AG09319 (cell line): ENCODE results near the gene KLHL6.
"Not testable (repeated sequence)": the region's sequence is repeated elsewhere in the genome, so short reads cannot be mapped to it uniquely, and the experiment has no call there.

Source experiments
- DNase-seq: peaks from one replicate; pipeline ENCODE4 v3.0.0-alpha.2; 2010; ENCODE audit warnings: low read depth; ENCODE audit errors: extremely low read depth
- TF ChIP-seq, protein P1 (sequence below): IDR thresholded peaks from 2 replicates; pipeline ENCODE4 v1.5.1; 2011; ENCODE audit warnings: low read depth, mild to moderate bottlenecking, inconsistent platforms, low read length, moderate library complexity

KLHL6 gene

DNA sequence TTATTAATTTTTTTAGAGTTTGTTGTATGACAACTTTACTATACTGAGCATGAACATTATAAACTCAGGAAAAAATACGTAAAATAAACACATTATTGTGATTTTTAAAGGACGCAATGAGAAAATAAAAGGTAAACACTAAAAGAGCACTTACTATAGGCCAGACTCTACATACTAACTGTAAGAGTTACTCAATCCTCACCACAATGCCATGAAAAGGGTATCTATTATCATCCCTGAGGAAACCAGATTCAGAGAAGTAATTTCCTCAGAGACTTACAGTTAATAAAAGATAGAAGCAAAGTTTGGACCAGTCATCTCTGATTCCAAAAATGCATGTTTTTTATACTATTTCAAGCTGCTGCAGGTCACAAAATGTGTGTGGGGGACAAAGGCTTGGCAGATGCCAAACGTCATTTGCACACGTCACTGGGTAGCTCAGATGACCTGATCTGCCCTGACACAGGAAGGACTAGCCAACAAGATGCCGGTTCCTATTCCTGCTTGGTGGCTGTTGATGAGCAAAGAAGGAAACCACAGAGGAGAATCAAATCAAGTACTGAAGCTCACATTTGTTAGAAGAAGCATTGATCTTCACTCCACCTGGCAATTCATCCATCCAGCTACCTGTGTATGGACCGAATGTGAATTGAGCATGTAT lies 42.3 kb downstream of the KLHL6 start:
- DNase-seq = no peak
- TF ChIP-seq, protein P1, sequence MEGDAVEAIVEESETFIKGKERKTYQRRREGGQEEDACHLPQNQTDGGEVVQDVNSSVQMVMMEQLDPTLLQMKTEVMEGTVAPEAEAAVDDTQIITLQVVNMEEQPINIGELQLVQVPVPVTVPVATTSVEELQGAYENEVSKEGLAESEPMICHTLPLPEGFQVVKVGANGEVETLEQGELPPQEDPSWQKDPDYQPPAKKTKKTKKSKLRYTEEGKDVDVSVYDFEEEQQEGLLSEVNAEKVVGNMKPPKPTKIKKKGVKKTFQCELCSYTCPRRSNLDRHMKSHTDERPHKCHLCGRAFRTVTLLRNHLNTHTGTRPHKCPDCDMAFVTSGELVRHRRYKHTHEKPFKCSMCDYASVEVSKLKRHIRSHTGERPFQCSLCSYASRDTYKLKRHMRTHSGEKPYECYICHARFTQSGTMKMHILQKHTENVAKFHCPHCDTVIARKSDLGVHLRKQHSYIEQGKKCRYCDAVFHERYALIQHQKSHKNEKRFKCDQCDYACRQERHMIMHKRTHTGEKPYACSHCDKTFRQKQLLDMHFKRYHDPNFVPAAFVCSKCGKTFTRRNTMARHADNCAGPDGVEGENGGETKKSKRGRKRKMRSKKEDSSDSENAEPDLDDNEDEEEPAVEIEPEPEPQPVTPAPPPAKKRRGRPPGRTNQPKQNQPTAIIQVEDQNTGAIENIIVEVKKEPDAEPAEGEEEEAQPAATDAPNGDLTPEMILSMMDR = no peak

DNA sequence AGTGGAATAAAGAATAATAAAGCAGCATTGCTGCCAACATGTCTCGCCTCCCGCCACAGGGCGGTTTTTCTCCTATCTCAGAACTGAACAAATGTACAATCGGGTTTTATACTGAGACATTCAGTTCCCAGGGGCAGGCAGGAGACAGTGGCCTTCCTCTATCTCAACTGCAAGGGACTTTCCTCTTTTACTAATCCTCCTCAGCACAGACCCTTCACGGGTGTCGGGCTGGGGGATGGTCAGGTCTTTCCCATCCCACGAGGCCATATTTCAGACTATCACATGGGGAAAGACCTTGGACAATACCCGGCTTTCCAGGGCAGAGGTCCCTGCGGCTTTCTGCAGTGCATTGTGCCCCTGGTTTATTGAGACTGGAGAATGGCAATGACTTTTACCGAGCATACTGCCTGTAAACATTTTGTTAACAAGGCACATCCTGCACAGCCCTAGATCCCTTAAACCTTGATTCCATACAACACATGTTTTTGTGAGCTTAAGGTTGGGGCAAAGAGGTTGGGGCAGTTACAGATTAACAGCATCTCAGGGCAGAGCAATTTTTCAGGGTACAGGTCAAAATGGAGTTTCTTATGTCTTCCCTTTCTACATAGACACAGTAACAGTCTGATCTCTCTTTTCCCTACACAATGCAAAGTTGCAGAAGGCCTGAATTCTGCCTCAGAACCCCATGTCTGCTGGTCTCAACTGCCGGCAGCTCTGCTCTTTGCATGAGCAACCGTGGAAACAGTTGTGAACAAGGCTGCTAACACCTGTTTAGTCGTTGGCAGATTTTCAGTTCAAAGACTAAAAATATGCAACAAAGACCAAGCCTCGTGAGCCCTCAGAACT lies 44.0 kb downstream of the KLHL6 start:
- DNase-seq = not testable (repeated sequence)

DNA sequence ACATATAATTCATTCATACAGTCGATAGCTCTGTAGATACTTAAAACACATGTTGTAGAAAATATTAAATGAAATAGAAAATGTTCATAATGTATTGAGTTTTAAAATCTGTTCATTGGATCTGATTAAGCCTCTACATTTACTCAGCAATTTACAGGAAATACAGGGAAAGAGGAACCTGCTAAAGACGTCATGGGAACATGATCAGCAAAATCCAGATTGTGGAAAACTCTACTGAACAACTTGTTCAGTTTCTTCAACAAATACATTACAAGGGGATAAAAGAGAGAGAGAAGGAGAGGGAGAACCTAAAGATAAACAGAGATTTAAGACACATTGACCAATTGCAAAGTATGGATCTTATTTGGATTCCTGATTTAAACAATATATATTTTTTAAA lies 46.7 kb downstream of the KLHL6 start:
- TF ChIP-seq, protein P1 = no peak
- no peak for DNase-seq

DNA sequence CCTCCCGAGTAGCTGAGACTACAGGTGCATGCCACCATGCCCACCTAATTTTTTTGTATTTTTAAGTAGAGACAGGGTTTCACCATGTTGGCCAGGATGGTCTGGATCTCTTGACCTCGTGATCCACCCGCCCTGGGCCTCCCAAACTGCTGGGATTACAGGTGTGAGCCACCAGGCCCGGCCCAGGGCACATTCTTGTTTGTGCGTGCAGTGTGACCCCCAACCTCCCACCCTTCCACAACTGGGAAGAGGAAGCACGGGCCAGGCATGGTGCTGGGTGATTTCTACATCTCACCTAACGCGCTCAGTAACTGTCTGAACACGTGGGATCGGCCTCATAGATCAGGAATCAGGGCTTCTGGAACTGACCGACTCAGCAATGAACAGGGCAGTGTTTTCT lies 48.0 kb downstream of the KLHL6 start:
- DNase-seq = no peak
- TF ChIP-seq, protein P1 = no peak

DNA sequence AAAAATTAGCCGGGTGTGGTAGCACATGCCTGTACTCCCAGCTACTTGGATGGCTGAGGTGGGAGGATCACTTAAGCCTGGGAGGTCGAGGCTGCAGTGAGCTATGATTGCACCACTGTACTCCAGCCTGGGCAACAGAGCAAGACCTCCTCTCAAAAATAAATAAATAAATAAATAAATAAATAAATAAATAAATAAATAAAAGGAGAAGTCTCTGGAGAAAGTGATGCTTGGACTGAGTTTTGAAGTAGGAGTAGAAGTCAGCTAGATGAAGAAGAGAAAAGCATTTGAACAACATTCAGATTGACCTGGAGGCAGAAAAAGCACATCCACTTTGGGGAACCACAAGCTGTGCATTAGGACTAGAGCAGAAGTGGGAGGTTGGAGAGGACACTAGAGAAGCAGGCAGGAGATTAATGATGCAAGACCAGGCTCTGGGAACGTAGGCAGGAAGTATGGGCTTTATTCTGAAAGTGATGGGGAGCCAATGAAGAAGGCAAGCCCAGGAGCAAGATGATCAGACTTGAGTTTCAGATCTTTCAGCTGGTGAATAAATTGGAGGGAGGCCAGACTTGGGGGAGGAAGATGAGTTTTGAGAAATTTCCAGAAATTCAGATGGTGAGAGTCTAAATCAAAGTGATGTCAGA lies 48.7 kb downstream of the KLHL6 start:
- no peak for DNase-seq
- TF ChIP-seq, protein P1 = no peak

DNA sequence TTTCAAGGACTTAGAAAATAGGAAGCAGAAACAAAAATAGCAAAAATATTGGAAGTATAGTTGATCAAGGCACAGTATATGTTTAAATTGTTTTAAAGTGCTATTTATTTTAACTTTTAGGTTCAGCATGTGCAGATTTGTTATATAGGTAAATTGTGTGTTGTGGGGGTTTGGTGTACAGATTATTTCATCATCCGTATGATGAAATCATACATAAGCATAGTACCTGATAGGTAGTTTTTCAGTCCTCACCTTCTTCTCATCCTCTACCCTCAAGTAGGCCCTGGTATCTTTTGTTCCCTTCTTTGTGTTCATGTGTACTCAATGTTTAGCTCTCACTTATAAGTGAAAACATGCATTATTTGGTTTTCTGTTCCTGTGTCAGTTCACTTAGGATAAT lies 50.9 kb downstream of the KLHL6 start:
- no peak for DNase-seq
- TF ChIP-seq, protein P1 = no peak

DNA sequence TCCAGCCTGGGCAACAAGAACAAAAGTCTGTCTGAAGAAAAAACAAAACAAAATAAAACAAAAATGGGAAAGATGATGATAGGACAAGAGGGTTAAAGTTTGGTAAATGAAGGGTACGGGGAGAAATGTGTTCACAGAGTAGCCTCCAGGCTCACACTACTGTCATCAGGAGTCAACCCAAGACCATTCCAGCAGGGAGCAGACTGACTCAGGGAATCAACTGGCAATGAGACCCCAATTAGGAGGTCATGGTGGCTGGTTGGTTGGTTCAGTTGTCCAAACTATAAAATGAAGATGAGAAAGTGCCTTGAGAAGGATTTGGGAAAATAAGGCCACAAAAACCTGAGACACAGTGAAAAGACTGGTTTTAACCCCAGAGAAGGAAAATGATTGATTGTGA lies 51.8 kb downstream of the KLHL6 start:
- TF ChIP-seq, protein P1 = no peak; the same call in 1 of the 2 replicates
- no peak for DNase-seq
